ENCODE measurements around the gene HSPA5.
"Not testable (repeated sequence)": the region's sequence is repeated elsewhere in the genome, so short reads cannot be mapped to it uniquely, and the experiment has no call there.

Gene HSPA5

DNA sequence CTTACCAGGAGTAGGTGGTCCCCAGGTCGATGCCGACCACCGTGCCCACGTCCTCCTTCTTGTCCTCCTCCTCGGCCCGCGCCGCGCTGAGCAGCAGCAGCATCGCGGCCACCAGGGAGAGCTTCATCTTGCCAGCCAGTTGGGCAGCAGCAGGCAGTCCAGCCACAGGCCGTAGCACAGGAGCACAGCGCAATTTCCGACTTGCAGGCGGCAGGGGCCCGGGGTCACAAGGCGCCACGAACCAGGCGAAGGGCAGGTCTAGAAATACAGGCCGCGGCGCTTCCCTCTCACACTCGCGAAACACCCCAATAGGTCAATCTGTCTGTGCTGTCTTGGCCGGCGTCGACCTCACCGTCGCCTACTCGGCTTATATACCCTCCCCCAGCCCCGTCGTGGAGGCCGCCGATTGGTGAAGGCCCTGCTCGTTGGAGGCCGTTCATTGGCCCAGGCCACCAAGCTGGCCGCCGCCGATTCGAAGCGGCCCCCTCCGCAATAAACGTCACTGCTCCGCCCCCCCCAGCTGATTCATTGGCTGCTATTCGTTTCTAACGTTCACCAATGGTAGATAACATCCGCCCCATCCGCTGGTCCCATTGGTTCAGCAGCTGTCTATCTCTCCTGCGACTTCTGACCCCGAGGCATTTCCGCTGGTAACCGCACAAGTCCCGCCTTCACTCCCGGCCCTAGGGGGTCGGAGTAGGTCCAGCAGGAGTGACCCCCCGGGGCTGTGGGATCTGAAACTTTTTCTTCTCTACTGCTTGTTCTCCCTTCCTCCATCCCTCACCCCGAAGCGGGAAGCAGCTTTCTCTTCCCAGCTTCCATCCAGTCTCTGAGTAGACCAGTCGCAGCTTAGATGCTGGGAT lies at the start of gene HSPA5:
Gene HSPA5 (minus strand): TSS at position 344 of the 863 bp plus-strand sequence. CDS start 217 bp downstream, at position 127.
- DNase-seq (ENCODE audit: low read depth): peak; percentile 99

GRCh38 chr9:125286935-125287433 lies 45.8 kb upstream of the HSPA5 start:
- not testable (repeated sequence) for DNase-seq (ENCODE audit: low read depth)

- DNase-seq (ENCODE audit: low read depth): no peak
Observed at GRCh38 chr9:125284855-125285254, 43.7 kb upstream of the HSPA5 start.

DNA sequence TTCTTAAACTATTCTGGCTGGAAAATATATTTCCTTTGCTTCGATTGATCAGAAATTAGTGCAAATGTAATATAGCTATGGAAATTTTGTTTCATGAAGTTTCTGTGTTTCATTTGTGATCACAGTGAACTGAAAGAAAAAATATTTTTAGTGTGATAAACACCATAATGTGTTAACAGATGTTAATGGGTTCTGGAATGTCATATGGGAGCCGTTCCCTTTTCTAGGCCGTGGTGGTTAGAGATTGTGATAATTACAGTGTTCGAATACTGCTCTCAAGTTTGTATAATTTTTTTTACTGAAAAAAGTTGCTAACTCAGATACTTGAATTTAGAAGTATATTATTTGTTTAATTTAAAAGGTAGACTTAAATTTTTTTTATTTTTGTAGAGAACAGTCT lies 39.8 kb upstream of the HSPA5 start:
- no peak for DNase-seq (ENCODE audit: low read depth)

DNA sequence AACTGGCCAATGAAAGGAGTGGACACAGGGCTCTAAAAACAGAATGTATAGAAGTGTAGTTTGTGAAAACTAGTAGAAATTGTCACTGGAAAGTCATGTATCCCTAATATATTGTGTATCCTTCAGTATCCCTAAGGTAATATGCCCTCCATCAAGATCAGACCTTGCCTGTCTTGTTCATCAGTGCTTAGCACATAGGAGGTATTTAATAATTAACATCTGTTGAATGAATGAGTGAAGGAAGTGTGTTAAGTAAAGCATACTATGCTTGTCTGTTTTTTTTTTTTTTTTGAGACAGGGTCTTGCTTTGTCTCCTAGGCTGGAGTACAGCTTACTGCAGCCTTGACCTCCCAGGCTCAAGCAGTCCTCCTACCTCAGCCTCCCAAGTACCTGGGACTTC lies 36.3 kb upstream of the HSPA5 start:
- no peak for DNase-seq (ENCODE audit: low read depth)

- no peak for DNase-seq (ENCODE audit: low read depth)
Observed at GRCh38 chr9:125276771-125277170, 35.6 kb upstream of the HSPA5 start.

DNA sequence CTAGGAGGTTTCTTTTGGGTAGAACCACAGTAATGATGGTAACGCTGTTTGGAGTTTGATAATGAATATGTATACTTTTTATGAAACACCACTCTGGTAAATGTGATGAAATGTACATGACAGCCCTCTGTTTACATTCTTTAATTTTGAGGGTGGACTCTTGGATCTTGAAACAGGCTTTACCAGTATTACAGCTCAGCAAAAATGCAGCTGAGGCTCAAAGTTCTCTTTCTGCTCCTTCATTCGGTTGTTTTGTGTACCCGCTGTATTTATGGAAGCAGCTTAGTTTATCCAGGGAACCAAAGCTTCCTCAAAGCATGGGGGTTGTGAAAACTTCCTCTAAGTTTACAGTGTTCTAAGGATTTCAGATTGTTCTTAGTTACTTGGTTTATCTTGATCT lies 31.6 kb upstream of the HSPA5 start:
- no peak for DNase-seq (ENCODE audit: low read depth)

DNA sequence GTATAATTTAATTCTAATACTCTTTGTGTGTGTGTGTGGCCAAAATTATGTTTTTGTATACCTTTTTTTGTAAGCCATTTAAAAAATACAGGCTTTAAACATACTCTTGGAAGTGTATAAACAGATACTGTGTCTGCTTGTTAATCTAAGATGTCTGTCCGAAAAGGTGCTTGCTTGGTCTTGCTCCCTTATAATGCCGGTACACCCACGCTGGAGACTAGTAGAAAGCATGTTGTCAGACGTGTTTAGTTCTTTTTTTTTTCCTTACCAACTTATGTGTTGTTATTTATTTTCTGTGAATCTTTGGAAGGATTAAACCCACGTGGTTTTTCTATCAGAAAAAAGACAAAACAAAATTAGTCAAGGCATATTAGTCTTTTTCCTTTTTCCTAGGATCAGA lies 29.9 kb upstream of the HSPA5 start:
- no peak for DNase-seq (ENCODE audit: low read depth)

DNA sequence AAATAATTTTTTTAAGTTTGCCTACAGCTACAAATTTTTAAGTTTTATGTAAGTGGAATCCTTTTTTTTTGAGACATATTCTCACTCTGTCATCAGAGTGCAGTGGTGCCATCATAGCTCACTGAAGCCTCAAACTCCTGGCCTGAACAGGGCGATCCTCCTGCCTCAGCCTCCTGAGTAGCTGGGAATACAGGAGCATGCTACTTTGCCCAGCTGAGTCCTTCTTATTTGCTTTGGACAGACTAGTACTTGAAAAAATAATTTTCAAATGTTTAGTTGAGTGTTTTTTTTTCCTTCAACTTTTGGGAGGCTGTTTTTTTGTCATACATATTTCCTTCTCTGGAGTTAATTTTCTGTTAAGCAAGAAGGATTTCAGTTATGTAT lies 27.9 kb upstream of the HSPA5 start:
- no peak for DNase-seq (ENCODE audit: low read depth)

- DNase-seq (ENCODE audit: low read depth): no peak
Observed at GRCh38 chr9:125268394-125269013, 27.4 kb upstream of the HSPA5 start.

- DNase-seq (ENCODE audit: low read depth): not testable (repeated sequence)
Observed at GRCh38 chr9:125264068-125264467, 22.9 kb upstream of the HSPA5 start.

DNA sequence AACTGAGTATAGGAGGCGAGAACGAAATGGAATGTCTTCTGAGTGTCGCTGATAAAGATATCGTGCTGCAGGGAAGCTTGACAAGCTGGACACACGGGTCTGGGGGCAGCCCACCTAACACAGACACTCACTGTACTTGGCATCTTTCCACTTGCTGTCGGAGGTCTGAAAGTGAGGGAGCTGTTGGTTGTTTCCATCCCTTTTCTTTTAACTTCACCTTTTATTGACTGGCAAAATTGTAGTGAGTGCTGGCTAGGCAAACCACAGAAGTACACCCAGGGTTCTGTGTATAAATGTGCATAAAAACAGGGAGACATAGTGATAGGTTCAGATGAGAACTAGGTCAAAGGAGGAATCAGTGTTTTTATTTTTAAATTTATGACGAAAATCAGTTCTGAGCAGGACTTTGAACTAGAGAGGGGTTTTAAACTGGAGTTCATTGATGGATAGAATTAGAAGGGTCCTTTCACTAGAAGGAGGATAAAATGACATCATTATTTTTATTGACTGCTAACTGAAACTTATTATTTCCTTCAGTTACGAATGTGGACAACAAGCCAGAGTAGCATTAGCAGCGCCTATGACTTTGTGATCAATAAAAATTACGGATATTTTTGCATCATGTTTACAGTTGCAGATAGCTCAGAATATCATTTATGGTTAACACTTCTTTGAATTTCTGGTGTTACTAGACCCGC lies 21.3 kb upstream of the HSPA5 start:
- DNase-seq (ENCODE audit: low read depth): no peak

- peak; percentile 81 for DNase-seq (ENCODE audit: low read depth)
Observed at GRCh38 chr9:125261501-125262293, 20.6 kb upstream of the HSPA5 start, which contains the start of gene GAPVD1. Gene GAPVD1 (plus strand): TSS chr9:125261826. CDS start chr9:125298922, 37,096 bp downstream.

DNA sequence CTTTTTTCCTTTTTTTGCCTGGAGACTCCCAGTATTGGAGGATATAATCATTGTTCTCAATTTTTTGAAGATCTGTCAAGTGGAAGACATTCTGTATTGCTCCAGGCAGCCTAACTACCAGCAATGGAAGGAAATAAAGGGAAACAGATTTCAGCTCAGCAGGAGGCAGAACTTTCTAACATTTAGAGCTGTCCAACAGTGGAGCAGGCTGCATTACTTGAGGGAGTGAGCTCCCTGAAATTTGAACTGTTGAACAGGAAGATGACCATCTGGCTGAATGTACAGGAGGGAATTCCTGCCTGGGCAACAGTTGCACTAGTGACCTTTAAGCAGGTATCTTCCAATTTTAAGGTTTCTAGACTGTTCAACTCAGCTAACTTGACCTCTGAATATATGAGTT lies 19.4 kb upstream of the HSPA5 start:
- DNase-seq (ENCODE audit: low read depth): no peak

- DNase-seq (ENCODE audit: low read depth): no peak
Observed at GRCh38 chr9:125258832-125259534, 17.8 kb upstream of the HSPA5 start.

GRCh38 chr9:125258160-125258785 lies 17.1 kb upstream of the HSPA5 start:
- DNase-seq (ENCODE audit: low read depth): no peak

- DNase-seq (ENCODE audit: low read depth): no peak
Observed at GRCh38 chr9:125255781-125256391, 14.7 kb upstream of the HSPA5 start.

DNA sequence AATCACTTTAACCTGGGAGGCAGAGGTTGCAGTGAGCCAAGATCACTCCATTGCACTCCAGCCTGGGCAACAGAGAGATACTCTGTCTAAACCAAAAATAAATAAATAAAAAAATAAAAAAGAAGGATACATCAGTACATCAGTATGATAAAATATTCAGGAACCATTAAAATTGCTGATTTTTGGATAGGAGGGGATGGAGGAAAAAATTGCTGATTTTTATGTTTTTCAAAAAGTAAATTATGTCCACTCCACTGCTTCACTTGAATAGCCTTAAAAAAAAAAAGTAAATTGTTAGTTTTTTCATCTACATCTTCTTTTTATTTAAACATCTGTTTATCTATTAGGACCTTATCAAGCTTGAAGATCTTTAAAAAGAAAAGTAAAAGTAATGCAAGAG lies 13.1 kb upstream of the HSPA5 start:
- DNase-seq (ENCODE audit: low read depth): no peak

GRCh38 chr9:125246261-125246667 lies 5.1 kb upstream of the HSPA5 start:
- no peak for DNase-seq (ENCODE audit: low read depth)

- no peak for DNase-seq (ENCODE audit: low read depth)
Observed at GRCh38 chr9:125243792-125244260, 2.7 kb upstream of the HSPA5 start.
